ENCODE results near the gene TACSTD2.

The TACSTD2 gene

GRCh38 chr1:58591806-58592205, 14.8 kb upstream of the TACSTD2 start:
- TF ChIP-seq CTCF (IDR thresholded peaks at IDR 0.05; ENCODE audit: low read depth, low read length, missing control alignments) = no peak
- DNase-seq (ENCODE audit: low read depth) = no peak
- H3K4me3 ChIP-seq (ENCODE audit: low read depth, low read length) = no peak overlapping the region
- in situ Hi-C loops (cut with HindIII; ENCODE audit: low sequenced_read_pairs) = no loop called here

- TF ChIP-seq CTCF (IDR thresholded peaks at IDR 0.05; ENCODE audit: low read depth, low read length, missing control alignments) = no peak
- in situ Hi-C loops (cut with HindIII; ENCODE audit: low sequenced_read_pairs) = no loop called here
- DNase-seq (ENCODE audit: low read depth) = no peak
- H3K4me3 ChIP-seq (ENCODE audit: low read depth, low read length) = no peak overlapping the region
Observed at GRCh38 chr1:58590019-58590418, 13.0 kb upstream of the TACSTD2 start.

- no peak for TF ChIP-seq CTCF (IDR thresholded peaks at IDR 0.05; ENCODE audit: low read depth, low read length, missing control alignments)
- in situ Hi-C loops (cut with HindIII; ENCODE audit: low sequenced_read_pairs) = no loop called here
- DNase-seq (ENCODE audit: low read depth) = no peak
- H3K4me3 ChIP-seq (ENCODE audit: low read depth, low read length) = no peak overlapping the region
Observed at GRCh38 chr1:58588396-58588795, 11.3 kb upstream of the TACSTD2 start.

GRCh38 chr1:58587667-58588066, 10.6 kb upstream of the TACSTD2 start:
- no peak for DNase-seq (ENCODE audit: low read depth)
- no peak overlapping the region for H3K4me3 ChIP-seq (ENCODE audit: low read depth, low read length)
- in situ Hi-C loops (cut with HindIII; ENCODE audit: low sequenced_read_pairs) = no loop called here
- no peak for TF ChIP-seq CTCF (IDR thresholded peaks at IDR 0.05; ENCODE audit: low read depth, low read length, missing control alignments)

GRCh38 chr1:58586271-58586670, 9.2 kb upstream of the TACSTD2 start:
- H3K4me3 ChIP-seq (ENCODE audit: low read depth, low read length) = no peak overlapping the region
- no peak for DNase-seq (ENCODE audit: low read depth)
- in situ Hi-C loops (cut with HindIII; ENCODE audit: low sequenced_read_pairs) = no loop called here
- no peak for TF ChIP-seq CTCF (IDR thresholded peaks at IDR 0.05; ENCODE audit: low read depth, low read length, missing control alignments)

- no peak for DNase-seq (ENCODE audit: low read depth)
- in situ Hi-C loops (cut with HindIII; ENCODE audit: low sequenced_read_pairs) = no loop called here
- no peak overlapping the region for H3K4me3 ChIP-seq (ENCODE audit: low read depth, low read length)
- TF ChIP-seq CTCF (IDR thresholded peaks at IDR 0.05; ENCODE audit: low read depth, low read length, missing control alignments) = no peak
Observed at GRCh38 chr1:58585581-58586151, 8.6 kb upstream of the TACSTD2 start.

GRCh38 chr1:58585166-58585565, 8.1 kb upstream of the TACSTD2 start:
- no peak overlapping the region for H3K4me3 ChIP-seq (ENCODE audit: low read depth, low read length)
- no peak for TF ChIP-seq CTCF (IDR thresholded peaks at IDR 0.05; ENCODE audit: low read depth, low read length, missing control alignments)
- in situ Hi-C loops (cut with HindIII; ENCODE audit: low sequenced_read_pairs) = no loop called here
- no peak for DNase-seq (ENCODE audit: low read depth)
